Endodermal cell (in vitro differentiated cells): ENCODE data around the gene ORMDL3. TPM values are rescaled to one million over a fixed set of nuclear protein-coding genes. Genes with fewer than 3 reads are reported as not detected.

Source experiments
- DNase-seq: peaks from one replicate; pipeline ENCODE4 v3.0.0-alpha.2; 2017
- H3K27ac ChIP-seq: 2 replicates; pipeline ENCODE4 v1.5.1; 2013; ENCODE audit warnings: mild to moderate bottlenecking, low read depth, low read length, moderate library complexity
- H3K27me3 ChIP-seq: 2 replicates; pipeline ENCODE4 v1.6.1; 2013; ENCODE audit warnings: mild to moderate bottlenecking, low read length, moderate library complexity; ENCODE audit not compliant: insufficient read depth, control insufficient read depth, poor library complexity, severe bottlenecking
- H3K36me3 ChIP-seq: 2 replicates; pipeline ENCODE4 v1.7.0; 2013; ENCODE audit warnings: mild to moderate bottlenecking, low read length, moderate library complexity; ENCODE audit not compliant: control insufficient read depth, insufficient read depth
- H3K4me1 ChIP-seq: one replicate; pipeline ENCODE4 v1.7.0; 2013; ENCODE audit warnings: low read length; ENCODE audit not compliant: control insufficient read depth, insufficient read depth
- H3K4me3 ChIP-seq: 2 replicates; pipeline ENCODE4 v1.5.1; 2013; ENCODE audit warnings: mild to moderate bottlenecking, low read length, moderate library complexity
- H3K9ac ChIP-seq: 2 replicates; pipeline ENCODE4 v1.6.1; 2013; ENCODE audit warnings: mild to moderate bottlenecking, low read length, moderate library complexity; ENCODE audit not compliant: poor library complexity, severe bottlenecking; ENCODE audit errors: extremely low read depth
- H3K9me3 ChIP-seq: 2 replicates; pipeline ENCODE4 v1.6.1; 2013; ENCODE audit warnings: mild to moderate bottlenecking, low read length, moderate library complexity; ENCODE audit not compliant: control insufficient read depth
- H3K27ac Mint-ChIP-seq: 2 replicates; pipeline ENCODE4 v1.8.0; 2020; ENCODE audit warnings: mixed read lengths
- H3K27me3 Mint-ChIP-seq: 2 replicates; pipeline ENCODE4 v1.8.0; 2021; ENCODE audit warnings: mild to moderate bottlenecking, mixed read lengths; ENCODE audit not compliant: insufficient read depth
- H3K36me3 Mint-ChIP-seq: 2 replicates; pipeline ENCODE4 v1.8.0; 2020; ENCODE audit warnings: low read depth, mixed read lengths
- H3K4me1 Mint-ChIP-seq: 2 replicates; pipeline ENCODE4 v1.8.0; 2020; ENCODE audit warnings: mixed read lengths
- H3K4me3 Mint-ChIP-seq: 2 replicates; pipeline ENCODE4 v1.8.0; 2020; ENCODE audit warnings: mild to moderate bottlenecking, moderate library complexity, mixed read lengths
- H3K9me3 Mint-ChIP-seq: 2 replicates; pipeline ENCODE4 v1.8.0; 2020; ENCODE audit warnings: mild to moderate bottlenecking, mixed read lengths
- WGBS, 2 experiments: methylation state at CpG; one replicate each; pipeline versions ENCODE4 v1.1.5 to v1.1.7; 2013; ENCODE audit warnings: missing lambda C conversion rate in 2 of 2, mixed read lengths in 1 of 2; ENCODE audit not compliant: insufficient coverage in 1 of 2, insufficient read length in 1 of 2; 5-methylcytosine and 5-hydroxymethylcytosine counted together
- total RNA-seq, 2 donors: library from RNA; stranded (reverse); fragmentation: NEBNext Ultra II Directional in 1 of 2; extraction: Animal tissue kit (Norgen Biotek cat#: 25700) in 1 of 2; gene quantifications; 2 replicates in 1 of 2; 3 replicates in 1 of 2; pipeline ENCODE4 v1.2.1, GENCODE V29; 2021
- TF ChIP-seq, protein P1 (sequence below): fragments of 200-600 bp; sonication (generic); conservative IDR thresholded peaks from 2 replicates; pipeline ENCODE4 v1.5.0; 2021; ENCODE audit warnings: antibody characterized with exemption, mild to moderate bottlenecking

ORMDL3 gene
- total RNA-seq, 2 donors from 2014 or later: 77.7 to 83.8 TPM

DNA sequence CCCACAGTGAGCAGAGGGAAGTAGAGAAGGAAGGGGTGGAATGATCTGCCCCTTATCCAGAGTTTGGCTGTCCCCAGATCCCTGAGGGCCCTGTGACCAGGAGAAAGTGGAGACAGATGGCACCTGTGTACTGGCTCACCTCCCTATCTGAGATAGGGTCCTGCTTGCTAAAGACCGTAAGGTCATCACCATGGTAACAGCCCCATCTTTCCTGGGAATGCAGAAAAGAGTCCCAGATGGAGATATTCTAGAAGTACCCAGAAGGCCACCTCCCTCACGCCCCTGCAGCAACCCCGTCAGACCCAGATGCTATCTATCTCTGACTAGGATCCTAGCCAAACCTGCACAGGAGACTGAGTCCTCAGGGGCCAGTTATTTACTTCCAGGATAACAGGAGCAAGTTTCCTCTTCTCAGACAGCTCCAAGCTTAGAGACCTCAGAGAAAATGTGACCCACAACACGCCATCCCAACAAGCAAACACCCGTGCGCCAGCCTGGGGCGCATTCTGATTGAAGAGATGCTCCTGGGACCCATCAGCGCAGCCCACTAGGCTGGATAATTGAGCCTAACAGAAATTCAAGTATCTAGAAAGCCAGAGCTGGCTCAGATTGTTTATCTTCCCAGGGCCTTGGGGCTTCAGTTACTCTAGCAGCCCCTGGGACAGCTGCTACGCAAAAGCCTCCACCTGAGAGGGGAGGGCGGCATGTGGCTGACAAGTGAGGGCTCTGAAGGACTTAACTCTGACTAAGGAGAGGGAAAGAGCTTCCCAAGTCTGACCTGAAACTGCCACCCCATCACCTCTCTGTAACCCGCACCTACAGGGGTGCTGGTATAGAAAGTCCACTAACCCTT, 1.9 kb downstream of the ORMDL3 start:
- TF ChIP-seq, protein P1, sequence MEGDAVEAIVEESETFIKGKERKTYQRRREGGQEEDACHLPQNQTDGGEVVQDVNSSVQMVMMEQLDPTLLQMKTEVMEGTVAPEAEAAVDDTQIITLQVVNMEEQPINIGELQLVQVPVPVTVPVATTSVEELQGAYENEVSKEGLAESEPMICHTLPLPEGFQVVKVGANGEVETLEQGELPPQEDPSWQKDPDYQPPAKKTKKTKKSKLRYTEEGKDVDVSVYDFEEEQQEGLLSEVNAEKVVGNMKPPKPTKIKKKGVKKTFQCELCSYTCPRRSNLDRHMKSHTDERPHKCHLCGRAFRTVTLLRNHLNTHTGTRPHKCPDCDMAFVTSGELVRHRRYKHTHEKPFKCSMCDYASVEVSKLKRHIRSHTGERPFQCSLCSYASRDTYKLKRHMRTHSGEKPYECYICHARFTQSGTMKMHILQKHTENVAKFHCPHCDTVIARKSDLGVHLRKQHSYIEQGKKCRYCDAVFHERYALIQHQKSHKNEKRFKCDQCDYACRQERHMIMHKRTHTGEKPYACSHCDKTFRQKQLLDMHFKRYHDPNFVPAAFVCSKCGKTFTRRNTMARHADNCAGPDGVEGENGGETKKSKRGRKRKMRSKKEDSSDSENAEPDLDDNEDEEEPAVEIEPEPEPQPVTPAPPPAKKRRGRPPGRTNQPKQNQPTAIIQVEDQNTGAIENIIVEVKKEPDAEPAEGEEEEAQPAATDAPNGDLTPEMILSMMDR: no peak
- Histone ChIP-seq H3K27me3 (no peaks in the 10 kb centered on the region), H3K36me3 (peaks cover 27% of the 10 kb centered on the region), H3K9me3 (no peaks in the 10 kb centered on the region), H3K27ac (no peak overlapping the region), H3K4me1 (no peaks in the 10 kb centered on the region), H3K9ac (no peak overlapping the region), H3K4me3 (peak overlapping the region; percentile 82)
- peaks cover 26% of the 10 kb centered on the region for H3K4me1 Mint-ChIP-seq
- DNase-seq: no peak
- H3K27me3 Mint-ChIP-seq: no peaks in the 10 kb centered on the region
- H3K4me3 Mint-ChIP-seq: peak overlapping the region; percentile 70
- H3K36me3 Mint-ChIP-seq: peaks cover 26% of the 10 kb centered on the region
- H3K9me3 Mint-ChIP-seq: no peaks in the 10 kb centered on the region
- 90 to 95% methylated on average over 8 to 11 of the region's 11 CpGs for WGBS, 2 experiments
- H3K27ac Mint-ChIP-seq: no peak overlapping the region

DNA sequence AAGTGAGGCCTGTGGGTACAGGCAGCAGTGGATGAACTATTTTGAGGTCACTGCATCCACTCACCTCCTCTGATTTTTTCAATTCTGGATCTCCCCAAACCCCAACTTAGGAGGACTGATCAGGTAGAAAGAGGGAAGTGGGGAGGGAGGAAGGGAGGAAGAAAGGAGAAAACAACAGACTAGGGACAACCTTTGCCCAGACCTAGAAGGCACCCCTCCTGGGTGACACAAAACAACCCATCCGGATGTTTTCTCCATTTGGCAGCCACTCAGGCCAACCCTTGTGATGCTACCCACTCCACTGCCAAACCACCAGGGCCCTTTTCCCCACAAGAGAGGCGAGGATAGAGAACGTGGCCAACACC, 2.7 kb downstream of the ORMDL3 start:
- peak overlapping the region; percentile 87 for H3K27ac Mint-ChIP-seq
- TF ChIP-seq, protein P1: no peak
- Histone ChIP-seq H3K27ac (no peak overlapping the region), H3K9me3 (no peaks in the 10 kb centered on the region), H3K4me1 (no peaks in the 10 kb centered on the region), H3K4me3 (no peak overlapping the region), H3K36me3 (peaks cover 34% of the 10 kb centered on the region), H3K9ac (no peak overlapping the region), H3K27me3 (no peaks in the 10 kb centered on the region)
- no peak for DNase-seq
- H3K4me1 Mint-ChIP-seq: peaks cover 26% of the 10 kb centered on the region
- H3K4me3 Mint-ChIP-seq: peak overlapping the region; percentile 27
- 88% methylated on average over 3 of the region's 3 CpGs; no CpG with 5 or more reads in 1 of the 2 experiments for WGBS, 2 experiments
- H3K27me3 Mint-ChIP-seq: no peaks in the 10 kb centered on the region
- H3K9me3 Mint-ChIP-seq: no peaks in the 10 kb centered on the region
- peaks cover 26% of the 10 kb centered on the region for H3K36me3 Mint-ChIP-seq

DNA sequence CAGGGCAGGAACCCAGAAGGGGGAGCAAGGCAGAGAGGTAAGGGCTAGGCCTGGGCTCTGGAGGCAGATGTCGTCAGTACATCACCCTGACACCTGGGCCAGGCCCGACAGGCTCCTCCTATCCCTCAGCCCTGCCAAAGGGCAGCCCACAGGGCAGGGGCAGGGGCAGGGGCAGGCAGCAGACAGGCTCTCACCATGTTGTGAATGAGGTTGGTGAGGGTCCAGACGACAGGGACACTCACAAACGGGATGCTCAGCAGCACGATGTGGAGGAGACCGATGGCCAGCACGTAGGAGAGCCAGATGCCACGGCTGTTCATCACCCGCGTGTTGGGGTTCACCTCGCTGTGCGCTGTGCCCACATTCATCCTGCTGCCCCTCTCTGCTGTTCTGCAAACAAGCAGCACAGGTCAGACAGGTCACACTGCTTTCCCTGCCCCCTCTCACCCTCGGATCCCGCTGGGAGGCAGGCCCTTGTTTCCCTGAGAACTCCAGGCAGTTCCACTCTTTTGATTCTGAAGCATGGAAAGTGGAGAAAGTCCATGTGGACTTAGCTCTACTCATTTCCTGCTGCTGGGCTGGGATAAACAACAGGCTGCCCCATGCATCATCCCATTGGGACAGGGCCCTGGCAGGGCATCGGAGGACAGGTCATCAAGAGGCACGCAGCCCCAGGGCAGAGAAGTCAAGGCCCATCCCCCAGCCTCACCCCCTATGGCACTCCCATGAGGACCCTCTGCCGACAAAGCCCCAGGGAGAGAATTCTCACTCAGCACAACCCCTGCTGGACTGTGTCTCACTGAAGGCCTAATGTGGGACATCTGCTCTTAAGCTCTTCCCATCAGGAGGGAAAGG, 3.3 kb downstream of the ORMDL3 start:
- H3K27ac Mint-ChIP-seq: peak overlapping the region; percentile 87
- H3K4me1 Mint-ChIP-seq: peaks cover 26% of the 10 kb centered on the region
- DNase-seq: peak; percentile 87

More for the DNA sequence above, 3.3 kb downstream of the ORMDL3 start:
- Mint-ChIP-seq H3K27me3 (no peaks in the 10 kb centered on the region), H3K9me3 (no peaks in the 10 kb centered on the region), H3K36me3 (peaks cover 30% of the 10 kb centered on the region), H3K4me3 (peak overlapping the region; percentile 27)
- peaks cover 39% of the 10 kb centered on the region for H3K36me3 ChIP-seq
- H3K4me1 ChIP-seq: no peaks in the 10 kb centered on the region
- TF ChIP-seq, protein P1: peak; percentile 69
- no peaks in the 10 kb centered on the region for H3K9me3 ChIP-seq
- WGBS, 2 experiments: 81 to 91% methylated on average over 5 to 17 of the region's 17 CpGs
- H3K9ac ChIP-seq: no peak overlapping the region
- no peaks in the 10 kb centered on the region for H3K27me3 ChIP-seq
- peak overlapping the region; percentile 11 for H3K27ac ChIP-seq
- no peak overlapping the region for H3K4me3 ChIP-seq
